Measurements from ENCODE around the gene SLC12A8.

- TF ChIP-seq CTCF (IDR thresholded peaks at IDR 0.05; ENCODE audit: low read depth, low read length), result no peak
- TF ChIP-seq POLR2A (IDR thresholded peaks at IDR 0.05; ENCODE audit: extremely low read depth, insufficient read length), result no peak
- TF ChIP-seq MYC (IDR thresholded peaks at IDR 0.05; ENCODE audit: low read depth, low read length), result no peak
Measured at GRCh38 chr3:125033135-125033534, 179.4 kb downstream of the SLC12A8 start.
